Neural cell (in vitro differentiated cells): Measurements from ENCODE around the gene CIBAR2.

Experiments
- EZH2 ChIP-seq: fragments of 200-600, 300-800 bp; shearing (Covaris generic), sonication (generic); IDR thresholded peaks from 2 replicates; pipeline ENCODE4 v1.6.1; 2014; ENCODE audit warnings: antibody characterized with exemption, low read length, borderline replicate concordance, mild to moderate bottlenecking; ENCODE audit not compliant: insufficient read depth, poor library complexity, severe bottlenecking
- MXI1 ChIP-seq: fragments of 450-650 bp; conservative IDR thresholded peaks from 2 replicates; pipeline ENCODE4 v1.6.1; 2014; ENCODE audit warnings: antibody characterized with exemption, mild to moderate bottlenecking; ENCODE audit not compliant: poor library complexity, severe bottlenecking
- RAD21 ChIP-seq: fragments of 450-650 bp; conservative IDR thresholded peaks from 2 replicates; pipeline ENCODE4 v1.6.1; 2014; ENCODE audit warnings: antibody characterized with exemption, mild to moderate bottlenecking, moderate library complexity
- TF ChIP-seq, protein P1 (sequence below): fragments of 450-650 bp; IDR thresholded peaks from 2 replicates; pipeline ENCODE4 v1.5.1; 2014; ENCODE audit warnings: antibody characterized with exemption, mild to moderate bottlenecking, moderate library complexity; ENCODE audit not compliant: poor library complexity, severe bottlenecking
- TF ChIP-seq, protein P2 (sequence below): IDR thresholded peaks from 2 replicates; pipeline ENCODE4 v1.6.1; 2012; ENCODE audit warnings: borderline replicate concordance

DNA sequence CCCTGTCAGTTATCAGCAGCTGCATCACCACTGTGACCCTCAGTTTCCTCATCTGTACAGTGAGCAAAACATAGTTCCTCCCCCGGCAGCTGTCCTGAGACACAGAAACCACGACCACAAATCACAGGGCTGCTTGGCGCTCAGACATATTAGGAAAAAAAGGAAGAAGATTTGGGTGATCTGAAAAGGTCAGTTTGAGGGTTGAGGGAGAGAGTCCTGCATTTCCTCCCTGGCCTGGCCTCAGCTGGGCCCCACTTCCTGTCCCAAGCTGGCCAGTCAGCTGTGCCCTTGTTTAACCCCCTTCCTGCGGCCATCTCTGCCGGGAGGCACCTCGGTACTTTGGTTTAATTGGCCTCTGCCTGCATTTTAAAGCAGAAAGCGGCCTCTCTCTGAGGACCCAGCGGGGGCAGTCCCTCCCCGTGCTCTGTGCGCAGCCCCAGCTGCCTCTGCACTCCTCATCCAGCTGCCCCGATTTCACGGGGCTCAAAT lies 24.0 kb upstream of the CIBAR2 start:
- TF ChIP-seq, protein P1, sequence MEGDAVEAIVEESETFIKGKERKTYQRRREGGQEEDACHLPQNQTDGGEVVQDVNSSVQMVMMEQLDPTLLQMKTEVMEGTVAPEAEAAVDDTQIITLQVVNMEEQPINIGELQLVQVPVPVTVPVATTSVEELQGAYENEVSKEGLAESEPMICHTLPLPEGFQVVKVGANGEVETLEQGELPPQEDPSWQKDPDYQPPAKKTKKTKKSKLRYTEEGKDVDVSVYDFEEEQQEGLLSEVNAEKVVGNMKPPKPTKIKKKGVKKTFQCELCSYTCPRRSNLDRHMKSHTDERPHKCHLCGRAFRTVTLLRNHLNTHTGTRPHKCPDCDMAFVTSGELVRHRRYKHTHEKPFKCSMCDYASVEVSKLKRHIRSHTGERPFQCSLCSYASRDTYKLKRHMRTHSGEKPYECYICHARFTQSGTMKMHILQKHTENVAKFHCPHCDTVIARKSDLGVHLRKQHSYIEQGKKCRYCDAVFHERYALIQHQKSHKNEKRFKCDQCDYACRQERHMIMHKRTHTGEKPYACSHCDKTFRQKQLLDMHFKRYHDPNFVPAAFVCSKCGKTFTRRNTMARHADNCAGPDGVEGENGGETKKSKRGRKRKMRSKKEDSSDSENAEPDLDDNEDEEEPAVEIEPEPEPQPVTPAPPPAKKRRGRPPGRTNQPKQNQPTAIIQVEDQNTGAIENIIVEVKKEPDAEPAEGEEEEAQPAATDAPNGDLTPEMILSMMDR: no peak
- TF ChIP-seq, protein P2, sequence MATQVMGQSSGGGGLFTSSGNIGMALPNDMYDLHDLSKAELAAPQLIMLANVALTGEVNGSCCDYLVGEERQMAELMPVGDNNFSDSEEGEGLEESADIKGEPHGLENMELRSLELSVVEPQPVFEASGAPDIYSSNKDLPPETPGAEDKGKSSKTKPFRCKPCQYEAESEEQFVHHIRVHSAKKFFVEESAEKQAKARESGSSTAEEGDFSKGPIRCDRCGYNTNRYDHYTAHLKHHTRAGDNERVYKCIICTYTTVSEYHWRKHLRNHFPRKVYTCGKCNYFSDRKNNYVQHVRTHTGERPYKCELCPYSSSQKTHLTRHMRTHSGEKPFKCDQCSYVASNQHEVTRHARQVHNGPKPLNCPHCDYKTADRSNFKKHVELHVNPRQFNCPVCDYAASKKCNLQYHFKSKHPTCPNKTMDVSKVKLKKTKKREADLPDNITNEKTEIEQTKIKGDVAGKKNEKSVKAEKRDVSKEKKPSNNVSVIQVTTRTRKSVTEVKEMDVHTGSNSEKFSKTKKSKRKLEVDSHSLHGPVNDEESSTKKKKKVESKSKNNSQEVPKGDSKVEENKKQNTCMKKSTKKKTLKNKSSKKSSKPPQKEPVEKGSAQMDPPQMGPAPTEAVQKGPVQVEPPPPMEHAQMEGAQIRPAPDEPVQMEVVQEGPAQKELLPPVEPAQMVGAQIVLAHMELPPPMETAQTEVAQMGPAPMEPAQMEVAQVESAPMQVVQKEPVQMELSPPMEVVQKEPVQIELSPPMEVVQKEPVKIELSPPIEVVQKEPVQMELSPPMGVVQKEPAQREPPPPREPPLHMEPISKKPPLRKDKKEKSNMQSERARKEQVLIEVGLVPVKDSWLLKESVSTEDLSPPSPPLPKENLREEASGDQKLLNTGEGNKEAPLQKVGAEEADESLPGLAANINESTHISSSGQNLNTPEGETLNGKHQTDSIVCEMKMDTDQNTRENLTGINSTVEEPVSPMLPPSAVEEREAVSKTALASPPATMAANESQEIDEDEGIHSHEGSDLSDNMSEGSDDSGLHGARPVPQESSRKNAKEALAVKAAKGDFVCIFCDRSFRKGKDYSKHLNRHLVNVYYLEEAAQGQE: no peak
- TF ChIP-seq EZH2 (no peak), MXI1 (no peak), RAD21 (no peak)
